GM23338 (cell line): ENCODE data around the gene INO80B. TPM values are rescaled to one million over a fixed set of nuclear protein-coding genes. Genes with fewer than 3 reads are reported as not detected.

ENCODE experiments used
- ATAC-seq: fragments of 200-7000 bp; cut with Tn5 transposase; 3 replicates; pipeline ENCODE4 v1.9.1; 2020
- DNase-seq: peaks from one replicate; pipeline ENCODE4 v3.0.0-alpha.2; 2015; ENCODE audit warnings: low spot score
- H2AFZ ChIP-seq: fragments of 200-600 bp; sonication (generic); 2 replicates; pipeline ENCODE4 v1.8.0; 2016; ENCODE audit warnings: antibody characterized with exemption, mild to moderate bottlenecking, moderate library complexity
- H3F3A ChIP-seq: fragments of 200-600 bp; sonication (generic); replicated peaks from 2 replicates; pipeline ENCODE4 v1.8.0; 2017; ENCODE audit warnings: antibody characterized with exemption, mixed run types, low read depth
- H3K27ac ChIP-seq: fragments of 200-600 bp; sonication (generic); 2 replicates; pipeline ENCODE4 v1.6.1; 2016; ENCODE audit warnings: low read depth
- H3K27me3 ChIP-seq: fragments of 200-600 bp; sonication (generic); 2 replicates; pipeline ENCODE4 v1.8.0; 2016; ENCODE audit warnings: mild to moderate bottlenecking, mixed run types, moderate library complexity; ENCODE audit not compliant: insufficient read depth
- H3K36me3 ChIP-seq: fragments of 200-600 bp; sonication (generic); 2 replicates; pipeline ENCODE4 v1.8.0; 2016; ENCODE audit warnings: mild to moderate bottlenecking; ENCODE audit not compliant: insufficient read depth
- H3K4me1 ChIP-seq: fragments of 200-600 bp; sonication (generic); 2 replicates; pipeline ENCODE4 v1.8.0; 2016; ENCODE audit warnings: mild to moderate bottlenecking, moderate library complexity; ENCODE audit not compliant: insufficient read depth
- H3K4me2 ChIP-seq: fragments of 200-600 bp; sonication (generic); 2 replicates; pipeline ENCODE4 v1.7.1; 2017; ENCODE audit warnings: mixed run types
- H3K4me3 ChIP-seq: fragments of 200-600 bp; sonication (generic); 2 replicates; pipeline ENCODE4 v1.6.1; 2016; ENCODE audit warnings: mixed run types
- H3K79me2 ChIP-seq: fragments of 200-600 bp; sonication (generic); replicated peaks from 2 replicates; pipeline ENCODE4 v1.8.0; 2017; ENCODE audit warnings: mild to moderate bottlenecking; ENCODE audit not compliant: insufficient read depth
- H3K9me2 ChIP-seq: fragments of 200-600 bp; sonication (generic); 2 replicates; pipeline ENCODE4 v1.8.0; 2017; ENCODE audit not compliant: insufficient read depth
- H4K20me1 ChIP-seq: fragments of 200-600 bp; sonication (generic); replicated peaks from 2 replicates; pipeline ENCODE4 v1.8.0; 2017; ENCODE audit warnings: mild to moderate bottlenecking; ENCODE audit not compliant: insufficient read depth
- H3K27ac Mint-ChIP-seq: 2 replicates; pipeline ENCODE4 v1.8.0; 2020; ENCODE audit warnings: inconsistent platforms, mild to moderate bottlenecking, moderate library complexity, mixed read lengths
- H3K27me3 Mint-ChIP-seq: 3 replicates; pipeline ENCODE4 v1.8.0; 2022; ENCODE audit warnings: low read depth, mild to moderate bottlenecking, moderate library complexity, mixed read lengths, inconsistent platforms; ENCODE audit not compliant: insufficient read depth, poor library complexity
- H3K36me3 Mint-ChIP-seq: 3 replicates; pipeline ENCODE4 v1.8.0; 2021; ENCODE audit warnings: low read depth, mild to moderate bottlenecking, inconsistent platforms, moderate library complexity, mixed read lengths
- H3K4me1 Mint-ChIP-seq: 3 replicates; pipeline ENCODE4 v1.8.0; 2020; ENCODE audit warnings: mild to moderate bottlenecking, inconsistent platforms, mixed read lengths
- H3K4me3 Mint-ChIP-seq: 3 replicates; pipeline ENCODE4 v1.8.0; 2021; ENCODE audit warnings: moderate library complexity, mild to moderate bottlenecking, inconsistent platforms, mixed read lengths
- H3K9me3 Mint-ChIP-seq: 3 replicates; pipeline ENCODE4 v1.8.0; 2020; ENCODE audit warnings: moderate library complexity, mild to moderate bottlenecking, inconsistent platforms, mixed read lengths
- CREB1 ChIP-seq: fragments of 250-450 bp; sonication (Bioruptor Pico); IDR thresholded peaks from 2 replicates; pipeline ENCODE4 v1.5.0; 2020; ENCODE audit warnings: low read depth, mild to moderate bottlenecking, moderate library complexity
- CTCF ChIP-seq, 2 experiments: fragments of 200-600 bp in 1 of 2; sonication (generic) in 1 of 2; conservative IDR thresholded peaks; 2 replicates each; pipeline versions ENCODE4 v1.5.1 to v1.6.1; 2016 to 2017; ENCODE audit warnings: antibody characterized with exemption in 2 of 2, low read depth in 2 of 2, mild to moderate bottlenecking in 2 of 2, moderate library complexity in 1 of 2
- EZH2 ChIP-seq: fragments of 200-600 bp; sonication (generic); IDR thresholded peaks from one replicate; pipeline ENCODE4 v1.8.0; 2017; ENCODE audit warnings: antibody characterized with exemption, mild to moderate bottlenecking, low read depth; ENCODE audit not compliant: unreplicated experiment
- EZH2phosphoT487 ChIP-seq: fragments of 200-600 bp; sonication (generic); IDR thresholded peaks from one replicate; pipeline ENCODE4 v1.8.1; 2018; ENCODE audit warnings: antibody characterized with exemption; ENCODE audit not compliant: unreplicated experiment
- NANOG ChIP-seq: IDR thresholded peaks from 2 replicates; pipeline ENCODE4 v1.6.1; 2016; ENCODE audit warnings: antibody characterized with exemption, borderline replicate concordance
- POLR2AphosphoS5 ChIP-seq: IDR thresholded peaks from 2 replicates; pipeline ENCODE4 v1.6.1; 2016; ENCODE audit warnings: antibody characterized with exemption, low read depth
- polyA plus RNA-seq: library from polyadenylated mRNA; unstranded; fragments of >200 nt; fragmentation: Nextera tagmentation; extraction: Ambion mirVana; gene quantifications from 2 replicates; pipeline ENCODE4 v1.2.1, GENCODE V29; 2016
- total RNA-seq: library from RNA; depleted of rRNA; stranded (reverse); fragments of >200 nt; shearing (Covaris generic); gene quantifications from 2 replicates; pipeline ENCODE4 v1.2.3, GENCODE V29; 2014

Gene INO80B
- total and polyA plus RNA-seq, 2 experiments from 2014 or later: 5.1 to 21.8 TPM

GRCh38 chr2:74502147-74502719, 47.3 kb downstream of the INO80B start (continued):
- TF ChIP-seq CREB1 (CRISPR knock-in tag) (no peak), CTCF (conservative IDR thresholded peaks at IDR 0.05; ENCODE audit: low read depth in 2 of 2) (no peak)

- Histone ChIP-seq H3K4me3 (peak overlapping the region; percentile 71), H3K9me2 (no peaks in the 10 kb centered on the region), H4K20me1 (peaks cover 11% of the 10 kb centered on the region), H3K27me3 (peaks cover 92% of the 10 kb centered on the region), H3K36me3 (peaks cover 7% of the 10 kb centered on the region; the same call in 1 of the 2 replicates), H3K27ac (no peak overlapping the region), H3K4me1 (peaks cover 50% of the 10 kb centered on the region), H3K4me2 (peak overlapping the region; percentile 95), H3K79me2 (peaks cover 8% of the 10 kb centered on the region), H2AFZ (peak overlapping the region; percentile 96), H3F3A (peaks cover 38% of the 10 kb centered on the region)
- Mint-ChIP-seq H3K9me3 (no peaks in the 10 kb centered on the region; the same call in 1 of the 3 replicates), H3K36me3 (peaks cover 28% of the 10 kb centered on the region), H3K27ac (no peak overlapping the region), H3K4me1 (peaks cover 55% of the 10 kb centered on the region), H3K4me3 (peak overlapping the region; percentile 86), H3K27me3 (peaks cover 97% of the 10 kb centered on the region)
- DNase-seq (peak; percentile 73), ATAC-seq (peak; percentile 9)
- TF ChIP-seq NANOG (no peak), EZH2phosphoT487 (peak; percentile 65), POLR2AphosphoS5 (0 out of 2 replicates have a peak, but pooled peaks have one; percentile 23), EZH2 (peak; percentile 39), CTCF (conservative IDR thresholded peaks at IDR 0.05; ENCODE audit: low read depth in 2 of 2) (peak in 1 of 2 experiments; percentile 42; a peak in 2 of 4 replicates)
Measured at GRCh38 chr2:74502720-74503505, 48.0 kb downstream of the INO80B start.
